Hematopoietic multipotent progenitor cell treated with erythropoietin and hydrocortisone succinate and interleukin-3 and kit ligand, for 6 days (in vitro differentiated cells): ENCODE results near the gene YRDC.

Experiments used
- DNase-seq: peaks from one replicate; pipeline ENCODE4 v3.0.0-alpha.2; 2015

The YRDC gene

DNA sequence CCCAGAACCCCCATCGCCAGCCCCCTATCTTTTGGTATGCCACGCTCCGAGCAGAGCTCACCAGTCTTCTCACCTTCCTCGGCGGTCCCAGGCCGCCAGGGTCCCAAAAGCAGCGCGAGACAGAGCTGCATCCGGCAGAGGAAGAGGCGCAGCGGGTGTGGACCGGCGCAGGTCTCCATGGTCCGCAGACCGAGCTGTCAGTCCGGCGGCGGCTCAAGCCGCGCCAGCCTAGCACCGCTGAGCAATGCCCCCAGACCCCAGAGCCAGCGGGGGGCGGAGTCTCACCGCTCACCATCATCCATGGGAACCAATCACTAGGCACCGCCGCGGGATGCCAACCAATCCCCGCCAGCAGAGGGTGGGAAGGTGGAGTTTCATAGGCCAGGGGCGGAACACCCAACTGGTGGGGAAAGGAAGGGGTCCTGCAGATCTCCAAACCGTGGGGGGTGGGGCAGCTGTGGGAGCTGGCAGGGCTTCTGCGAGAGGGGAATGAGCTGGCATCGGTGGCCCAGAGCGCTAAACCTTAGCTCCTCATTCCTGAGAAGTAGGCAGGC is 43.0 kb downstream of the YRDC start, which contains the start of gene EPHA10:
EPHA10 (minus strand) TSS at position 233 of the 554 bp plus-strand sequence; CDS start at position 179, 54 bp downstream.
- no peak for DNase-seq

DNA sequence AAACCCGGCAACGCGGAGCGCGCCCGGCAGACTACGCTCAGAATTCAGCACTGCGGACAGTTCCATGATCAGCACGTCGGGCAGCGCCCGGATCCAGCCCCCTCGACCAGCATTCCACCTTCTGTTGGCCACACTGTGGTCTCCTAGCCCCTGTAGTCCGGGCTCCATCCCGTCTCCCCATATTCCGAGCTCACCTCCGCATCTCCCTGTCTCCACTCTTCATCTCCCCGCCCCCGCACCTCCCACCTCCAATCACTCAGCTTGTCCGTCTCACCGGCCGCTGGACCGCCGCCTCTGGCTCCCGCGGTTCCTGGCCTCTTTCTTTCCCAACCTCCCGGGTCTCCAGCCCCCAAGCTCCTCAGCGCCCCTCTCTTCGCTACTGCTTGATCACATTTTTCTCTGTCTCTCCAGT is 43.6 kb downstream of the YRDC start:
- peak; percentile 89 for DNase-seq

DNA sequence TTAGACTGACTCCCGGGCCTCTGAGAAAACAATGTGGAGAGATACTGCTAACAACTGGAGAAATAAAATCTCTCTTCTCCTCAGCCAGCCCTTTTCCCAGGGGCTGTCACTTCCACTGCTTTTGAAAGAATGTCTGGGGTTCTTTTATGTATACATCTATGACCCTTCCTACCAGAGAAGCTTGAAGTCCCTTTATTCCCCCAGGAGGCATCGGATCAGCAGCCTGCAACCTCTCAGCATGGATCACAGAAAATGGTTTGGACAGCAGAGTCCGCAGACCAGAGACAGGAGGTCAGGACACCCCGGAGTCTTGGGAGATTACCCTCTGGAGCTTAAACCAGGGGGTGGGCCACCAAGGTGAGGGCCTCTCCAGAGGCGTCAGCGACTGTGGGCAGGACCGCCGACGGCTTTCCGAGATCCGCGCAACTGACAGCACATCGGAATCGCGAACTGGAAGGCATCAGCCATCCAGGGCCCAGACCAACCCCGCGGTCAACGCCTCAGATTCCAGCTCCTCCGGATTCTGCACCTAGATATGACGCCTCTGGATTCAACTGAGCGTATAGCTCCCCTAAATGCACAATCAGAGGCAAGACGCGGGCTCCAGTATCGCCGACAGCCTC is 44.1 kb downstream of the YRDC start:
- no peak for DNase-seq

DNA sequence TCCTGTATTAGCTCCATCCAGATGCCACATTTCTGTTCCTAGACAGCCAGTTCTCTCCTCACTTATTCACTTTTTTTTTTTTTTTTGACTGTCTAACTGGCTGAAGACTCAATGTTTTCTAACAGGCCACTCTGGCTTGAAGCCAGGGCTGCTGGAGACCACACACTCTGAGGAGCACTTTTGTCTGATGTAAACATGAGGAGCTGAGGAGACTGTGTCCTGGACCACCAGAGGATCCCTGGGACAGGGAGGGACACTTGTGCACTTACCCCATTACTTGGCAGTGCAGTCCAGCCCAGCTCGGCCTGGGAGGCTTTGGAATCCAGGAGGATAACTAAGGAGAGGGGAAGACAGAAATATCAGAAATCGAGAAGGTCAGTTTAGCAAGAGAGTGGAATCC is 45.5 kb downstream of the YRDC start:
- no peak for DNase-seq

DNA sequence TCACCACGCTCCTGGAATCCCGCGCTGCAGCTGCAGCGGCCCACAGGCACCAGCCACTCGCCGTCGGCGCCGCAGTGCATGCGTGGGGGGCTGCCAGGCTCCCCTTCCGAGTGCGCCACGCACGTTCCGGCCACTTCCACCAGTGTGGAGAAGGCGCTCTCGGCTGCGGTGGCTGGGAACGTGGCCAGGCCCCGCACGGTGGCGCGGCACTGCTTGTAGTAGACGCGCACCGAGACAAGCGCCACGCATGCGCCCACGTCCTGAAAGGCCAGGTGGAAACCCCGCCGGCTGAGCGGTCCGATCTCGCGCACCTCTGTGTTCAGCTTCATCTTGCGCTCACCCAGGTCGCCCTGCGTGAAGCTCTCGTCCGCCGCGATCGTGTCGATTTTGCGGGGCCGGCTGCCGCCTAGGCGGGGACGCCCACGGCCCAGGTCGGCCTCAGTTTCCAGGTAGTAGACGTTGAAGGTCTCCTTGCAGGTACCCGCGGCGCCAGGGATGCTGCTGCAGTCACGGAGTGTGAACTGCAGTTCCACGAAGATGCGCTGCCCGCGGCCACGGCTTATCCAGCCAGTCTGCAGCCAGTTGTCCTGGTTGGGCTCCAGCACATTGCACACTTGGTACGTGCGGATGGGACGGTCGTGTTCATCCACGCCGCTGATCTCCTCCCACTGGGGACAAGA is 46.5 kb downstream of the YRDC start:
- no peak for DNase-seq

DNA sequence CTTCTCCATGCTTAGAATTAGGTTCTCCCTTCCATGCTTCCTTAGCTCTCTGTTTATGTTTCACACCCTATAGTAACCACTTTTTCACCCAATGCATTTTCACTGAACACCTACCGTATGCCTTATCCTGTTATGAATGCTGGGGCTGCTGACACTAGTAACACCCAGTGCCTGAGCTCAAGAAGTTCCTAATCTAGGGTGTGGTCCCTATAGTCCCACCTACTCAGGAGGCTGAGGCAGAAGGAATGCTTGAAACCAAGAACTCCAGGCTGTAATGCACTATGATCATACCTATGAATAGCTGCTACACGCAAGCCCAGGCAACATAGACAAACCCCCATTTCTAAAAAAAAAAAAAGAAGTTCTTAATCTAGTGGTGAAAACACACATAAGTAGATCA is 48.6 kb downstream of the YRDC start:
- DNase-seq = no peak

DNA sequence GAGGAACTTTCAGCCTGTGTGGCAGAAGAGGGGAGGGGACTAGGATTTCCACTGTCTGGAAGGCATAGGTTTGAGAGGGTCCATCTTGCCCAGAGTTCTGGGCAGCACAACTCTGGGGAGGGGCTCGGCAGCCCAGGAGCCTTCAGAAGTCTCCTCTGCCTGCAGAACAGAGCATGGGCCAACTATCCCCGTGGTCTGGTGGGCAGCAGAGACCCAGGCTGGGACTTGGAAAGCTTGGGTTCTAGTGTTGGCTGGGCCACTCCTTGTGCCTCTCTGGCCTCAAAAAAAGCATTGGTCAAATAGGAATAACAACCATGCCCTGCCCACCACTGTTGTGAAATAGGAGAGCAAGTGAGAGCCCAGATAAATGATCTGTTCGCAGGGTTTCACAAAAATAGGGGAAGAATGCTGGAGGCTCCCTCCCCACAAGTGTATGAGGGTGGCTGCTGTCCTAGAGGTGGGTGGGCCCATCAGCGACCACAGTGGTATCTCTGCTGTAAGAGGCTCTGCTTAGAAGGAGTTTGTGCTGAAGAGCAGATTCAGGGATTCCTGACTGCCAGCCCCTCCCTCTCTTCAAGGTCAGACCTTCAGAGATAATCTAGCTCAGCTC is 52.0 kb downstream of the YRDC start:
- peak; percentile 36 for DNase-seq

DNA sequence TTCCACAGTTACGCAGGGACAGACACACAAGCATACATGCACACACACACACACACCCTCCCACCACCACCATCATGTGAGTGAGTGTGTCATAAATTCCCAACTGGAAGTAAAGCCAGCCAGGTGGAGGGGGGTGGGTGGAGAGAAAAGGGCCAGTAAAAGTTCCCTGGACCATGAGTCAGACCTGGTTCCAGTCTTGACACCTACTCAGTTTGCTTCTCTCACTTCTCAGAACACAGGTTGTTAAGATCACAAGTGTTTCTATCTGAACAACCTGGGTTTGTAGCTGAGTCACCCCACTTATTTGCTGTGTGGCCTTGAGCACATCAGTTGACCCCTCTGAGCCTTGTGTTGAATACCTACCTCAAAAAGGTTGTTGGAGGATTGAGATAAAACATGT is 52.7 kb downstream of the YRDC start:
- no peak for DNase-seq

DNA sequence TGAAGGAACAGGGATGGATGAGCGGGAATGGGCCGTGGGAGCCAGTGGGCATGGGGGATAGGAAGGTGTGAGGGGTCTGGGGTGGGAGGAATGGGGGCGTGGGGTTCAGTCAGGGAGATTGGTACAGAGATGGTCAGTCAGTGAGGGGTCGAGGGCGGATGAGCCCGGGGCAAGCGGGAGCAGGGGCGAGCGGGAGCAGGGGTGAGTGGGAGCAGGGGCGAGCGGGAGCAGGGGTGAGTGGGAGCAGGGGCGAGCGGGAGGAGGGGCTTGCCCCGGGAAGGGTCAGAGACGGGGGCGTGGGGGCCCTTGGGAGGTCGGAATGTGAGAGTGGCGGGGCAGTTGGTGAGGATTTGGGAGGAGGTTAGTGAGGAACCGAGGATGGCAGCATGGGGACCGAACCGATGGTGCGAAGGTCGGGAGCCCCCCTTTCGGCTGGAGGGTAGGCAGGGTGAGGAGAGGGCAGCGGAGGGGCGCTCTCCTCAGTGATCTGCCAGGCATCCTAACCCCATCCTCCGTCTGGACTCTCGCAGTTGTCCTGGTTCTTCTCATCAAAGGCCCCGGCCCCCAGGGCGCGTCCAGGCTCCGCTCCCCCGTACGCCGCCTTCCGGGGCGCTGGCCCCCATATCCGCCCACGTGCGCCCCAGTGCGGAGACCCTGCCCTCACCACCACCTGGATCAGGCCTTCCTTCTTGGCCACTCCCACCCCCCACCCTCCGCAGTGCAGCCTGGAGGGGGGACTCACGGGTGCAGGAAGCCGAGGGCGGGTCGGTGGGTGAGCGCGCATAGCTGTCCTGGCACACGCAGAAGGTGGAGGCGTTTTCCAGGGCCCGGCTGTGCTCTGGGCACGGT is 54.3 kb downstream of the YRDC start:
- no peak for DNase-seq
